AG09309 (cell line): Measurements from ENCODE around the gene MYH15.

Experiments used
- DNase-seq: peaks from one replicate; pipeline ENCODE4 v3.0.0-alpha.2; 2010; ENCODE audit warnings: low read depth
- H3K4me3 ChIP-seq: 2 replicates; pipeline ENCODE4 v1.5.1; 2011; ENCODE audit warnings: mild to moderate bottlenecking, low read depth, low read length, moderate library complexity; ENCODE audit not compliant: control insufficient read depth
- TF ChIP-seq, protein P1 (sequence below): IDR thresholded peaks from 2 replicates; pipeline ENCODE4 v1.5.1; 2011; ENCODE audit warnings: mild to moderate bottlenecking, low read depth, low read length, inconsistent platforms; ENCODE audit not compliant: insufficient read depth, control insufficient read depth; ENCODE audit errors: missing control alignments

The MYH15 gene

DNA sequence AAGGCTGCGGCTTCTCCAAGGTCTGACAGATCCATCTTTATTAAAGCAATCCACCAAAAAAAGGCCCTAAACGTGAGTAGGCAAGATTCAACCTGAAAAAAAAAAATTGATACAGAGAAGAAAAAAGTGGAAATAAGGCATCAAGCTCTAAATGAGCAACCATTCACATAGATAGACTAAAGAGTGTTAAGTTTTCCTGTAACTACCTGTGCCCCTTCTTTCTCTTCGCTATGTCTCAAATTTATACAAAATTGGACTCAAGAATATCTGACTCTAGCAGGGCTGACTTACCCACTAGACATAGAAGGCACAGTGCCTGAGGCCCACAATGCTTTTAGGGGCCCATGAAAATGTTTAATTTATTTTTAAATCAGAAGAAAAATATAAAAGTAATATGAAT is at the start of gene MYH15:
Gene MYH15 (minus strand): TSS at position 101 of the 400 bp plus-strand sequence. CDS start 66 bp downstream, at position 35.
- TF ChIP-seq, protein P1, sequence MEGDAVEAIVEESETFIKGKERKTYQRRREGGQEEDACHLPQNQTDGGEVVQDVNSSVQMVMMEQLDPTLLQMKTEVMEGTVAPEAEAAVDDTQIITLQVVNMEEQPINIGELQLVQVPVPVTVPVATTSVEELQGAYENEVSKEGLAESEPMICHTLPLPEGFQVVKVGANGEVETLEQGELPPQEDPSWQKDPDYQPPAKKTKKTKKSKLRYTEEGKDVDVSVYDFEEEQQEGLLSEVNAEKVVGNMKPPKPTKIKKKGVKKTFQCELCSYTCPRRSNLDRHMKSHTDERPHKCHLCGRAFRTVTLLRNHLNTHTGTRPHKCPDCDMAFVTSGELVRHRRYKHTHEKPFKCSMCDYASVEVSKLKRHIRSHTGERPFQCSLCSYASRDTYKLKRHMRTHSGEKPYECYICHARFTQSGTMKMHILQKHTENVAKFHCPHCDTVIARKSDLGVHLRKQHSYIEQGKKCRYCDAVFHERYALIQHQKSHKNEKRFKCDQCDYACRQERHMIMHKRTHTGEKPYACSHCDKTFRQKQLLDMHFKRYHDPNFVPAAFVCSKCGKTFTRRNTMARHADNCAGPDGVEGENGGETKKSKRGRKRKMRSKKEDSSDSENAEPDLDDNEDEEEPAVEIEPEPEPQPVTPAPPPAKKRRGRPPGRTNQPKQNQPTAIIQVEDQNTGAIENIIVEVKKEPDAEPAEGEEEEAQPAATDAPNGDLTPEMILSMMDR, result no peak
- no peak for DNase-seq
- H3K4me3 ChIP-seq, result no peak within 1 kb of the TSS

DNA sequence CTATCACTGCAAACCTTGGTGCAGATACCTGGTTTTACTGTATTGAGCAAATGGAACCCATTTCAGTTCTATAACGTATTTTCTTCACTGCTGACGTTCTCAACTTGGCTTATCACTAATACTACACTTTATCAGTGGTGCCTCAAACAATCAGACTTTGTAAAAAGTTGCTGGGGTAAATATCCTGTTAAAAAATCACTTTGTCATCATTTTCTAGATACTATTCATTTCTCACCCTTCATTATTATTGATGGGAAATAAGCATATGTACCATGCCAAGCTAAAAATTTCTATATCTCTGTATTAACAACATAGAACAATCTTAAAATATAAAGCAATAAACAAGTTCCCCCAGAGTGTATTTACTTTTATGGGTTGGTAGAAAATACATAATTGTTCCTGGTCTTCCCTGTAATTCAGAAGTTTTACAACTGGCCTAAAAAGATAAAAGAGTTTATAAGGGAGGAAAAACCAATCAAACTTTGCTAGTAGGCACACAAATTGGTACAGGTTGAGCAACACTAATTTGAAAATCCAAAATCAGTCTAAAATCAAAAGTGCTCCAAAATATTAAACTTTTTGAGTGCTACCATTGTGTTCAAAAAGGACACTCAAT is 45.7 kb upstream of the MYH15 start:
- no peak overlapping the region for H3K4me3 ChIP-seq
- TF ChIP-seq, protein P1, result no peak
- no peak for DNase-seq

DNA sequence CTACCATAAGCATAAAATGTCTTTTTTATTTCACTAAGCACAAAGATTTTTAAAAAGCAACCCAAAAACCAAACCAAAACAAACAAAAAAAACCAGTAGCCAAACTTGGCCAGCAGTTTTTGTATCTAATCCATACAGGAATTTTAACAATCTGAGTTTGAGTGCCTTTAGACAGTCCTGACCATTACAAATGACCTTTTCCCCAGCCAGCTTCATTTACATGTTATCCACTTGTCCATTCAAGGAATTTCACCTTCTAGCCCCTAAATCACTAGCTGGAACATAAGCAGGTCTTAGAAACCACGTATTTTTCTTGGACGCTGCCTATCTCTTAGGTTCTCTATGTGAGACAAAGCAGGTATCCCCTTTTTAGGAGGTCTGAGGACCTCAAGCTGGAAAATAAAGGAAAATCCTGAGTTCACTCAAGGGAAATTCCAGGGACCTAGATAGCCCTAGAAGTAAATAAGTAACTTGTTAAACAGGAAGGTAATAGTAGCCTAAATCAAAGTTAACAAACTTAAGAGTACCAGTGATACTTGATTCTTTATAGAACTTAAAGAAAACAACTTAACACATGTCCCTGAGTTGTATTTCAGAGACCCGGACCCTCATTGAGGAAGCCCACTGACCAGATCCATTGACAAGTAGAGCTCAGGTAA is 44.6 kb upstream of the MYH15 start:
- no peak for DNase-seq
- TF ChIP-seq, protein P1, result no peak
- H3K4me3 ChIP-seq, result no peak overlapping the region

DNA sequence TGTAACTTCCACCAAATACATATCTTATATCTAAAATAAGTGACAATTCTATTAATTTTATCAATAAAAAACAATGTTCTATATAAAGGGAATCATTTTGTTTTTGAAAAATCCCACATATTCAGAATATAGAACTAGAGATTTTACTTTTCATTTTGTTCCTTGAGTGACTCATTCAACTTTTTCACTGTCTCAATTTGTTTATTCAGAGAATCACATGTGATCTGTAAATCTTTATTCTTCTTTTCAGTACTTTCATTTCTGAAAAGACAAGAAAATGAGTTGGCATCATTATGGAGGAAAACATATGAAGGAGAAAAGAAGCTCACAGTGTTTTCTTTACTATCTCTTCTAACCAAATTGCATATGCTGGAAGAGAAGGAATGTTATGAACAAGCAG is 43.8 kb upstream of the MYH15 start:
- TF ChIP-seq, protein P1, result no peak
- no peak for DNase-seq
- H3K4me3 ChIP-seq, result no peak overlapping the region

DNA sequence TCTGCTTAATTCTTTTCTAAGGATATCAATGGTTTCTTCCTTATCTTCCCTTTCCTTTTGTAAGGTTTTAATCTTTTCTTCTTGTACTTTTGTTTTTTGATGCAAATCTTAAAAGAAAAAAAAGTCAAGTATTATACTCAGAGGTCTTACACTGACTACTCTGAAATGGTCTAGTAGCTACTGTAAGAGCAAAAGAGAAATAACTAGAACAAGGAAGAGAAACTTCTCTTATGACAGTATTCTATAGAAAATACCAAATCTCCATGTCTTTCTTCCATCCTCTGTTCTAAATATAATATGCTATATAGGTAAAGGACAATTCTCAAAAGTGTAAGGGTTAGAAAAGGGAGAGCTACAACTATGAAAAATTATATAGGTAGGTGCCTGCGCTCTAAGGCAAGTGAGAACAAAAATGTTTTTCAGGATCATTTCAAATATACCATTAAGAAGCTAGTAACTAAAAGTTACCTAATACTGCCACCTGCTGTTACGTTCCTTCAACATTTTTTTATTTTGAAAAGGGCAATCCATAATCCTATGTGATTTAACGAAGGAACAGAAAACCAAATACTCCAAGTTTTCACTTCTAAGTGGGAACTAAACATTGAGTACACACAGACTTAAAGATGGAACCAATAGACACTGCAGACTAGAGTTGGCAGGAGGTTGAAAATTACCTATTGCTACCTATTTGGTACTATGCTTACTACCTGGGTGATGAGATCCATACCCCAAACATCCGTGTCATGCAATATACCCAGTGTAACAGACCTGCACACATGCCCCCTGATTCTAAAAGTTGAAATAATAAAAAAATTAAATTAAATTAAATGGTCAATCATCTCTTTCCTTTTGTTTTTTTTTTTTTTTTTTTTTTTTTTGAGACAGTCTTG is 42.1 kb upstream of the MYH15 start:
- peak; percentile 24 for DNase-seq
- no peak overlapping the region for H3K4me3 ChIP-seq
- TF ChIP-seq, protein P1, result peak; percentile 29

DNA sequence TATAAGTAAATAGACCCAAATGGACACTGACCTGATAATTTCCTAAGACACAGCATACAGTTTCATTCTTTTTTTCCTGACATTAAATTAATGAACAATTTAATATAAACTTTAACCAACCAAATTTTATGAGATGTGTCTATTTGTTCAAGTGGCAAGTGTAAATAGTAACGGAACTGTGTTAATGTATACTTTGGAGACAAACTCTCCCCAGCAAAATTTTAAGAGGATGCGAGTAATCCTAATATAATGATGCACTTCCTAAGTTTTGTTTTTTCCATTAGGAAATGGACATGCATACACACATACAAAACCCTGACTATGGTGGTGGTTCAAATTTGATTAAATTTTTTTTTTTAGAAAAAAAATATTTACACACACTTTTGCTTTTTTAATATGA is 38.5 kb upstream of the MYH15 start:
- no peak overlapping the region for H3K4me3 ChIP-seq
- TF ChIP-seq, protein P1, result no peak
- DNase-seq, result no peak
